Mucosa of rectum (tissue), 2 donors: ENCODE results near the gene MRPL54.
"Not testable (repeated sequence)": the region's sequence is repeated elsewhere in the genome, so short reads cannot be mapped to it uniquely, and the experiment has no call there.

Source experiments
- H3K27ac ChIP-seq, 2 donors: one replicate each; pipeline ENCODE4 v1.7.0; 2013; ENCODE audit warnings: inconsistent platforms in 2 of 2, low read depth in 2 of 2, low read length in 2 of 2
- H3K27me3 ChIP-seq, 2 donors: one replicate each; pipeline ENCODE4 v1.7.0; 2013; ENCODE audit warnings: low read length in 2 of 2; ENCODE audit not compliant: control insufficient read depth in 2 of 2, insufficient read depth in 2 of 2
- H3K36me3 ChIP-seq, 2 donors: one replicate each; pipeline ENCODE4 v1.7.0; 2013; ENCODE audit warnings: low read length in 2 of 2; ENCODE audit not compliant: control insufficient read depth in 2 of 2, insufficient read depth in 2 of 2
- H3K4me1 ChIP-seq, 2 donors: one replicate each; pipeline ENCODE4 v1.7.0; 2013; ENCODE audit warnings: low read length in 2 of 2, mild to moderate bottlenecking in 1 of 2; ENCODE audit not compliant: control insufficient read depth in 2 of 2, insufficient read depth in 2 of 2
- H3K4me3 ChIP-seq, 2 donors: one replicate each; pipeline ENCODE4 v1.7.0; 2013; ENCODE audit warnings: low read length in 2 of 2
- H3K9ac ChIP-seq, 2 donors: one replicate each; pipeline ENCODE4 v1.7.0; 2013; ENCODE audit warnings: low read length in 2 of 2, low read depth in 1 of 2, mild to moderate bottlenecking in 1 of 2
- H3K9me3 ChIP-seq, 2 donors: one replicate each; pipeline ENCODE4 v1.7.0; 2013; ENCODE audit warnings: low read length in 2 of 2; ENCODE audit not compliant: control insufficient read depth in 2 of 2
- donor health status: healthy.
- donor health status: Normal muscosa, but diverticular disease.

Gene MRPL54

DNA sequence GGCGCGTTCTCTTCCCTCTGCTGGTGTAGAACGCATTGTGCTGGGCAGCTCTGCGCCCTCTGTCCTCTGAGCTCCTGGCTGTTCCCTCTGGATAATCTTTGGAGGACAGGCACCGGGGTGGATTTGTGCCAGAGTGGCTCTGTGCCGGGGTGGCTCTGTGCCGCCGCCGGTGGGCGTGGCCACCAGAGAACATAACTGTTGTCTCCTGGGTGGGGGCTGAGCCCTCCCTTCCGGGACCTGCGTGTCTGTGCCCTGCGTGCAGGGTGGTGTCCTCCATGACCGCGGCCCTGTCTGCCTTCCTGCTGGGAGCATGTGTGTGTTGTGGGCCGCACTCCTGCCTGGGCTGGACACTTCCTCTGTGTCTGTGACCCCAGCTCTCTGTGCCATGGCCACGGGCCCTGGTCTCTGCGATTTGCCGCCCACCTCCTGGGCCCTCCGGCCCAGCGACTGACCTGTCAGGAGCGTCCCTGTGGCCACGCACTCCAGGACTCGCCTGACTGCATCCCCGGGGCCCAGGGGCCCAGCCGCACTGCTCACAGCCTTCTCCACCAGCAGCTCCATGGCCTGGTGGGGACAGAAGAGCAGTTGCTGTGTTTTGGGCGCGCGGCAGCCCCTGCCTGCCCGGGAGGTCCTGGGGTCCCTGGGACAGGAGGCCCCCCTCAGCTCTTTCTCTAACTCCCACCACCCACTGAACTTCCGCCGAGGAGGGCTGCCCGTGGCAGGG, 46.1 kb downstream of the MRPL54 start:
- no peak overlapping the region for H3K4me3 ChIP-seq
- no peak overlapping the region for H3K27ac ChIP-seq

GRCh38 chr19:3809881-3810707, 47.6 kb downstream of the MRPL54 start:
- Histone ChIP-seq H3K27me3 (no peaks in the 10 kb centered on the region), H3K9me3 (no peaks in the 10 kb centered on the region), H3K4me1 (no peaks in the 10 kb centered on the region), H3K4me3 (no peak overlapping the region), H3K9ac (no peak overlapping the region), H3K27ac (no peak overlapping the region), H3K36me3 (no peaks in the 10 kb centered on the region)

More for the DNA sequence above, 46.1 kb downstream of the MRPL54 start:
- Histone ChIP-seq H3K27me3 (no peaks in the 10 kb centered on the region), H3K36me3 (no peaks in the 10 kb centered on the region), H3K4me1 (no peaks in the 10 kb centered on the region), H3K9me3 (no peaks in the 10 kb centered on the region), H3K9ac (no peak overlapping the region)

DNA sequence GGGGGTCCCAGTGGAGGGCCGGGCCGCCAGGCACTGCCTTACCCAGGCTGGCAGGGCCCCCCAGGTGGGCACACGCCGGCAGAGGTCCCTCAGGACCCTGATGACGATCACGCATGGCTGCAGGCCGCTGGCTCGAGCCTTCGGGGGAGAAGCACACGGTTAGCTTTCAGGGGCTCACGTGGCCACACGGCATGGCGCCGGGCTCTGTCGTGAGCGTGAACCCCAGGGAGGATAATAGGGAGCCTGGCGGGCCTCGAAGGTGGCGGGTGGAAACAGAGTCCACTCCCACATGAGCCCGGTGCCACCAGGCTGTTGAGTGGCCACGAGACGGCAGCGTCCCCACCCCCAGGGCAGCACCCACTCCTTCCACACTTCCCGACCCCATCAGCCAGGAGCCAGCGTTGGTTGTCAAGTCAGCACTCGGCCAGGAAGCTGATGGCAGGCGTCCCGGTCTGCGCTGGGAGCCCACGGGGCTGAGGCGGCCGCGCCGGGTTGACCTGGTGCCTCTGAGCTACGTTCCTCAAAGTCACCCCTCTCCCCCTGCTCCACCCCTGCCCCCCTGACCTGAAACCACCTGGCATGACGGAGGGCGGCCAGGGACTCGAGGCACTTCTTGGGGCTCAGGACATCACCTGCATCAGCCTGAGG, 48.4 kb downstream of the MRPL54 start:
- Histone ChIP-seq H3K9ac (no peak overlapping the region), H3K27ac (no peak overlapping the region), H3K4me1 (no peaks in the 10 kb centered on the region), H3K9me3 (no peaks in the 10 kb centered on the region), H3K36me3 (no peaks in the 10 kb centered on the region), H3K4me3 (no peak overlapping the region), H3K27me3 (no peaks in the 10 kb centered on the region)

- no peak overlapping the region for H3K4me3 ChIP-seq
- H3K36me3 ChIP-seq, result no peaks in the 10 kb centered on the region
- H3K27me3 ChIP-seq, result no peaks in the 10 kb centered on the region
- no peaks in the 10 kb centered on the region for H3K9me3 ChIP-seq
- H3K27ac ChIP-seq, result peak overlapping the region in 1 of 2 donors; percentile 48
- H3K9ac ChIP-seq, result no peak overlapping the region
- H3K4me1 ChIP-seq, result no peaks in the 10 kb centered on the region
These were observed 51.3 kb downstream of the MRPL54 start for GRCh38 chr19:3813473-3814392.

- no peak overlapping the region for H3K27ac ChIP-seq
- H3K27me3 ChIP-seq, result no peaks in the 10 kb centered on the region
- no peaks in the 10 kb centered on the region for H3K9me3 ChIP-seq
- H3K4me3 ChIP-seq, result no peak overlapping the region
- no peaks in the 10 kb centered on the region for H3K36me3 ChIP-seq
- H3K4me1 ChIP-seq, result no peaks in the 10 kb centered on the region
- no peak overlapping the region for H3K9ac ChIP-seq
These were observed 52.2 kb downstream of the MRPL54 start for GRCh38 chr19:3814648-3815047.

GRCh38 chr19:3816148-3816547, 53.7 kb downstream of the MRPL54 start:
- not testable (repeated sequence) for H3K9ac ChIP-seq, H3K36me3 ChIP-seq, H3K4me3 ChIP-seq, H3K27ac ChIP-seq, H3K27me3 ChIP-seq, H3K4me1 ChIP-seq, H3K9me3 ChIP-seq

DNA sequence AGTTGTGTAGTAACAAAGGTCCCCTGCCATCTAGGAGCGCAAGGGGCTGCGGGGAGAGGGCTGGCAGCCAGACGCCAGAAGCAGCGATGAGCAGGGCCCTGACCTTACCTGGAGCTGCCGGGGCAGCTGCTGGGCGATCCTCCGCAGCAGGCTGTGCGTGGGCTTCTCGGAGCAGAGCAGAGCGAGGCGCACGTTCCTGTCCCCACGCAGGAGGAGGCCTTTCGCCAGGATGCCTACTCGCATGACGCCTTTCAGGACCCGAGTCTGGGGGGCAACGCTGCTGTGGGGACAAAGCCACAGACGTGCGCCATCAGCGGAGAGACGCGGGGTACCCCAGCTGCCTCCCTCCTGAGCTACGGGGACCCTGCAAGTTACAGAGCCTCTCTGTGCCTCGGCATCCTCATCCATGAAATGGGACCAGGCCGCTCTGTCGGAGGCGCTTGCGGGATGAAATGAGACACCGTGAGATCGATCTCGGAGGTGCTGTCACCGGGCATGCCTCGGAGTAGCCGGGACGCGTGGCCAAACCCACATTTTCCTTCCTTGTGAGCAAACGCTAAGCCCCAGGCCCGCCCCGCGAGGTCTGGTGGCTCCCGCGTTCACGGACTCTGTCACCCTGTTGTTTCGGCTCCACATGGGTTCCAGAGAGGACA, 54.2 kb downstream of the MRPL54 start:
- Histone ChIP-seq H3K36me3 (no peaks in the 10 kb centered on the region), H3K4me3 (no peak overlapping the region), H3K4me1 (no peaks in the 10 kb centered on the region), H3K27ac (no peak overlapping the region), H3K9me3 (no peaks in the 10 kb centered on the region), H3K9ac (no peak overlapping the region), H3K27me3 (no peaks in the 10 kb centered on the region)
